Endodermal cell (in vitro differentiated cells): ENCODE measurements around the gene CLEC2L. TPM values are rescaled to one million over a fixed set of nuclear protein-coding genes. Genes with fewer than 3 reads are reported as not detected.

Experiments
- DNase-seq: peaks from one replicate; pipeline ENCODE4 v3.0.0-alpha.2; 2017
- H3K27ac ChIP-seq: 2 replicates; pipeline ENCODE4 v1.5.1; 2013; ENCODE audit warnings: mild to moderate bottlenecking, low read depth, low read length, moderate library complexity
- H3K27me3 ChIP-seq: 2 replicates; pipeline ENCODE4 v1.6.1; 2013; ENCODE audit warnings: mild to moderate bottlenecking, low read length, moderate library complexity; ENCODE audit not compliant: insufficient read depth, control insufficient read depth, poor library complexity, severe bottlenecking
- H3K36me3 ChIP-seq: 2 replicates; pipeline ENCODE4 v1.7.0; 2013; ENCODE audit warnings: mild to moderate bottlenecking, low read length, moderate library complexity; ENCODE audit not compliant: control insufficient read depth, insufficient read depth
- H3K4me1 ChIP-seq: one replicate; pipeline ENCODE4 v1.7.0; 2013; ENCODE audit warnings: low read length; ENCODE audit not compliant: control insufficient read depth, insufficient read depth
- H3K4me3 ChIP-seq: 2 replicates; pipeline ENCODE4 v1.5.1; 2013; ENCODE audit warnings: mild to moderate bottlenecking, low read length, moderate library complexity
- H3K9ac ChIP-seq: 2 replicates; pipeline ENCODE4 v1.6.1; 2013; ENCODE audit warnings: mild to moderate bottlenecking, low read length, moderate library complexity; ENCODE audit not compliant: poor library complexity, severe bottlenecking; ENCODE audit errors: extremely low read depth
- H3K9me3 ChIP-seq: 2 replicates; pipeline ENCODE4 v1.6.1; 2013; ENCODE audit warnings: mild to moderate bottlenecking, low read length, moderate library complexity; ENCODE audit not compliant: control insufficient read depth
- H3K27ac Mint-ChIP-seq: 2 replicates; pipeline ENCODE4 v1.8.0; 2020; ENCODE audit warnings: mixed read lengths
- H3K27me3 Mint-ChIP-seq: 2 replicates; pipeline ENCODE4 v1.8.0; 2021; ENCODE audit warnings: mild to moderate bottlenecking, mixed read lengths; ENCODE audit not compliant: insufficient read depth
- H3K36me3 Mint-ChIP-seq: 2 replicates; pipeline ENCODE4 v1.8.0; 2020; ENCODE audit warnings: low read depth, mixed read lengths
- H3K4me1 Mint-ChIP-seq: 2 replicates; pipeline ENCODE4 v1.8.0; 2020; ENCODE audit warnings: mixed read lengths
- H3K4me3 Mint-ChIP-seq: 2 replicates; pipeline ENCODE4 v1.8.0; 2020; ENCODE audit warnings: mild to moderate bottlenecking, moderate library complexity, mixed read lengths
- H3K9me3 Mint-ChIP-seq: 2 replicates; pipeline ENCODE4 v1.8.0; 2020; ENCODE audit warnings: mild to moderate bottlenecking, mixed read lengths
- WGBS, 2 experiments: methylation state at CpG; one replicate each; pipeline versions ENCODE4 v1.1.5 to v1.1.7; 2013; ENCODE audit warnings: missing lambda C conversion rate in 2 of 2, mixed read lengths in 1 of 2; ENCODE audit not compliant: insufficient coverage in 1 of 2, insufficient read length in 1 of 2; 5-methylcytosine and 5-hydroxymethylcytosine counted together
- total RNA-seq, 2 donors: library from RNA; stranded (reverse); fragmentation: NEBNext Ultra II Directional in 1 of 2; extraction: Animal tissue kit (Norgen Biotek cat#: 25700) in 1 of 2; gene quantifications; 2 replicates in 1 of 2; 3 replicates in 1 of 2; pipeline ENCODE4 v1.2.1, GENCODE V29; 2021
- TF ChIP-seq, protein P1 (sequence below): fragments of 200-600 bp; sonication (generic); conservative IDR thresholded peaks from 2 replicates; pipeline ENCODE4 v1.5.0; 2021; ENCODE audit warnings: antibody characterized with exemption, mild to moderate bottlenecking

CLEC2L gene
- total RNA-seq, 2 donors from 2014 or later: 1.2 to 1.5 TPM

DNA sequence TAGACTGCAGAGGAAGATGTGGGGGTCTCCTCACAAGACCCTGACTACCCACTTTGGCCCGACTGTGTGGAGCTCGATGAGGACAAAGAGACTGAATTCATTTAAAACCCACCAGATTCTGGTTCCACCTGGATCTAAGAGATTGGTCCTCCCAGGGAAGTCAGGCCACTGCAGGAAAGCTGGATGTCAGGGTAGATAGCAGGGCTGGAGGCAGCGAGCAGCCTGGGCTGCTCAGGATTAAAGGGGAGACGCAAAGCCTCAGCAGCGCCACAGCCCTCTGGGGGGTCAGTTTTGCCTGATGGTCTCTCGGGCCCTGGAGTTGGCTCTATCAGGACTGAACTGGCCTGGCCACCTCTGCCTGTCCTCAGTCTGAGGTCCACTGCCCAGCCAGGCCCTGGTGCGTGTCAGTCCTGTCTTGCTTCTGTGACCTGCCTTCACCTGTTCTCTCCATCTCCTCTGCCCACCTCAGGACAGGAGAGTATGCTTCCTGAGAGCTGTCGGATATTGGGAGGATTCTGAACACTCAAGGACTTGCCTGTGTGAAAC, 27.8 kb upstream of the CLEC2L start:
- H3K27me3 Mint-ChIP-seq: peaks cover 23% of the 10 kb centered on the region
- no peak for DNase-seq
- no peaks in the 10 kb centered on the region for H3K36me3 ChIP-seq
- no peaks in the 10 kb centered on the region for H3K4me1 ChIP-seq
- 78 to 83% methylated on average over 3 to 8 of the region's 8 CpGs for WGBS, 2 experiments
- H3K4me3 ChIP-seq: no peak overlapping the region
- no peak overlapping the region for H3K27ac Mint-ChIP-seq
- peak overlapping the region; percentile 53 for H3K27ac ChIP-seq
- H3K4me1 Mint-ChIP-seq: no peaks in the 10 kb centered on the region
- no peak overlapping the region for H3K9ac ChIP-seq
- peaks cover 19% of the 10 kb centered on the region for H3K27me3 ChIP-seq
- TF ChIP-seq, protein P1, sequence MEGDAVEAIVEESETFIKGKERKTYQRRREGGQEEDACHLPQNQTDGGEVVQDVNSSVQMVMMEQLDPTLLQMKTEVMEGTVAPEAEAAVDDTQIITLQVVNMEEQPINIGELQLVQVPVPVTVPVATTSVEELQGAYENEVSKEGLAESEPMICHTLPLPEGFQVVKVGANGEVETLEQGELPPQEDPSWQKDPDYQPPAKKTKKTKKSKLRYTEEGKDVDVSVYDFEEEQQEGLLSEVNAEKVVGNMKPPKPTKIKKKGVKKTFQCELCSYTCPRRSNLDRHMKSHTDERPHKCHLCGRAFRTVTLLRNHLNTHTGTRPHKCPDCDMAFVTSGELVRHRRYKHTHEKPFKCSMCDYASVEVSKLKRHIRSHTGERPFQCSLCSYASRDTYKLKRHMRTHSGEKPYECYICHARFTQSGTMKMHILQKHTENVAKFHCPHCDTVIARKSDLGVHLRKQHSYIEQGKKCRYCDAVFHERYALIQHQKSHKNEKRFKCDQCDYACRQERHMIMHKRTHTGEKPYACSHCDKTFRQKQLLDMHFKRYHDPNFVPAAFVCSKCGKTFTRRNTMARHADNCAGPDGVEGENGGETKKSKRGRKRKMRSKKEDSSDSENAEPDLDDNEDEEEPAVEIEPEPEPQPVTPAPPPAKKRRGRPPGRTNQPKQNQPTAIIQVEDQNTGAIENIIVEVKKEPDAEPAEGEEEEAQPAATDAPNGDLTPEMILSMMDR: no peak
- peaks cover 12% of the 10 kb centered on the region for H3K9me3 ChIP-seq
- no peaks in the 10 kb centered on the region for H3K36me3 Mint-ChIP-seq
- no peak overlapping the region for H3K4me3 Mint-ChIP-seq
- peaks cover 10% of the 10 kb centered on the region for H3K9me3 Mint-ChIP-seq

DNA sequence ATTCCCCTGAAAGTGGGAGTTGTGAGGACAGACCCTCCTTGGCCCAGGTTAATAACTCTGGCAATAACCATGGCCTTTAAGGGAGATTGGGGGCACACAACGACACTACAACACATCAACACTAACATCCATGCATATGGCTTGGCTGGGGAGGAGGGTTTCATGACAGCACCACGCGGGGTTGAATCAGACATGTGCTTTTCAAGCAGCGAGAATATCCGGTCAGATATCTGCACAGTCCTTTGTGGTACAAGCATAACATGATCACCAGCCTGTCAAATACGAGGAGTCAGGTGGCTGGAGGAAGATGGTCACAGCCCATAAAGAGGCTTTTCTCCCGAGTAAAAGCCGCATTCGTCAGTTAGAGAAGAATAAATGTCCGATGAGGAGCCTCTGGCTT, 27.0 kb upstream of the CLEC2L start:
- Histone ChIP-seq H3K9ac (no peak overlapping the region), H3K4me3 (no peak overlapping the region), H3K27ac (no peak overlapping the region), H3K36me3 (no peaks in the 10 kb centered on the region), H3K4me1 (no peaks in the 10 kb centered on the region), H3K27me3 (peaks cover 19% of the 10 kb centered on the region), H3K9me3 (peaks cover 12% of the 10 kb centered on the region)
- TF ChIP-seq, protein P1: no peak
- no peak for DNase-seq
- H3K27me3 Mint-ChIP-seq: peaks cover 26% of the 10 kb centered on the region
- H3K4me1 Mint-ChIP-seq: no peaks in the 10 kb centered on the region
- H3K4me3 Mint-ChIP-seq: no peak overlapping the region
- H3K36me3 Mint-ChIP-seq: no peaks in the 10 kb centered on the region
- peaks cover 7% of the 10 kb centered on the region for H3K9me3 Mint-ChIP-seq
- no peak overlapping the region for H3K27ac Mint-ChIP-seq
- 94 to 95% methylated on average over 7 to 10 of the region's 10 CpGs for WGBS, 2 experiments

DNA sequence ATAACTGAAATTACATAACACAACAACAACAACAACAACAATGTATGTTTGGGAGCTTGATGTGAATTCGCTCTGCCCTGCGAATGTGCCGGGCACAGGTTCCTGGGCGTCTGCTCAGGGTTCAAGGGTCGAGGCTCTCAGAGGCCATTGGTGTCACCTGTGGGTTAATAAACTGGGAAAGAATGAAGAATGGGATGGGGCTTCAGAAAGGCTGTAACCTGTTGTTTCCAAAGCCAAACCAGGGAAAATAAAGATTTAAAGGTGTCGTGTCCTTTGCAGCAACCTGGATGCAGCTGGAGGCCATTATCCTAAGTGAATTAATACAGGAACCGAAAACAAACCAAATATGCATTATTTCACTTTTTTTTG, 22.7 kb upstream of the CLEC2L start:
- TF ChIP-seq, protein P1: no peak
- no peak overlapping the region for H3K9ac ChIP-seq
- no peaks in the 10 kb centered on the region for H3K9me3 ChIP-seq
- H3K27ac ChIP-seq: no peak overlapping the region
- H3K4me1 Mint-ChIP-seq: peaks cover 2% of the 10 kb centered on the region
- H3K4me3 ChIP-seq: no peak overlapping the region
- H3K36me3 Mint-ChIP-seq: no peaks in the 10 kb centered on the region
- H3K36me3 ChIP-seq: no peaks in the 10 kb centered on the region
- no peaks in the 10 kb centered on the region for H3K9me3 Mint-ChIP-seq
- no peak for DNase-seq
- 94 to 100% methylated on average over 7 of the region's 7 CpGs for WGBS, 2 experiments
- H3K4me1 ChIP-seq: no peaks in the 10 kb centered on the region
- peaks cover 19% of the 10 kb centered on the region for H3K27me3 ChIP-seq
- H3K27me3 Mint-ChIP-seq: peaks cover 26% of the 10 kb centered on the region
- H3K4me3 Mint-ChIP-seq: peak overlapping the region; percentile 58
- no peak overlapping the region for H3K27ac Mint-ChIP-seq
